Kasumi-1 (cell line): ENCODE results near the gene RNPEPL1.
A peak's percentile ranks its signal among the peaks of the same experiment; 100 is the strongest.

Experiments used
- DNase-seq, 2 experiments: peaks; one replicate each; lab custom pipeline; 2025; lab: John Stamatoyannopoulos, UW

Gene RNPEPL1

DNA sequence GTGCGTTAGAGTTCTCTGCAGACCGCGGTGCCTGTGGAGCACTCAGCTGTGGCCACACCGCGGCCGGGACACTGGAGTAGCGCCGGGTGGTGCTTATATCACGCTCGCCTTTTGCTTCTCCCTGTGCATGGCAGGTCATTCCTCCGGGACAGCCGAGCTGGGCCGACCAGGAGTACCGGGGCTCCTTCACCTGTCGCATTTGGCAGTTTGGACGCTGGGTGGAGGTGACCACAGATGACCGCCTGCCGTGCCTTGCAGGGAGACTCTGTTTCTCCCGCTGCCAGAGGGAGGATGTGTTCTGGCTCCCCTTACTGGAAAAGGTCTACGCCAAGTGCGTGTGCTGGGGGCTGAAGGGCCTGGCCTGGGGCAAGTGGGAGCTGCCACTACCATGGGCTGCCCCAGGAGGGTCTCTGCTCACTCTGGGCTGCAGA, 22.4 kb downstream of the RNPEPL1 start:
- no peak for DNase-seq

GRCh38 chr2:240591226-240591625, 22.9 kb downstream of the RNPEPL1 start:
- DNase-seq = no peak

GRCh38 chr2:240591784-240592183, 23.5 kb downstream of the RNPEPL1 start:
- no peak for DNase-seq

- DNase-seq = no peak
These were observed 24.9 kb downstream of the RNPEPL1 start for GRCh38 chr2:240593026-240593702.

DNA sequence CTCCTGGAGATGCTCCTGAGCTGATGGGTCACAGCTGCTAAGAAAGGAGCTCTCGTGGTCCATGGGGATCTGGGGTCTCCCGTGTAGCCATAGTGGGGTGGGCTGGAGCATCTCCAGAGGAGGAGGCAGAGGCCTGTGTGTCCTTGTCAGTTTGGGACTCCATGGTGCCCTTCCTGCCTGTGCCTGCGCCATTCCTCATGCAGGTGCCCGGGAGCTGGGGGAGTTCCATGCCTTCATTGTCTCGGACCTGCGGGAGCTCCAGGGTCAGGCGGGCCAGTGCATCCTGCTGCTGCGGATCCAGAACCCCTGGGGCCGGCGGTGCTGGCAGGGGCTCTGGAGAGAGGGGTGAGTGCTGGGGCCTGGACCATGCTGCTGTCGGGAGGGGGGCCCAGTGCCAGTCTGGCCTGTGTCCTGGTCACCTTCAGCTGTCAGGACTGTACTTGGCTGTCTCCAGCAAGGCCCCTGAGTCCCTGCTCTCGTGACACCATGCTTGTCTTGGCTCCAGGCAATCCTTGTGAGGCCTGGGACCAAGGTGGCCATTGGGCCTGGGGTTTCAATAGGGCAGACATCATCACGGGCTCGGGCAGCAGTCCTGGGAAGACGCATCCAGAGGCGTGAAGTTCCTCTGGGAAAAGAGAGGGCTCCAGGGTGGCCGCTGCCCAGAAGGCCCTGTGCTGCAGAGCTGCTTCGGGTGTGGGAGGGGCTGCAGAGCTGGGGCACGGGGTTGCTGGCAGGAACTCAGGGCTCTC, 25.6 kb downstream of the RNPEPL1 start:
- no peak for DNase-seq

- DNase-seq = no peak
These were observed 26.5 kb downstream of the RNPEPL1 start for GRCh38 chr2:240594511-240595380.

DNA sequence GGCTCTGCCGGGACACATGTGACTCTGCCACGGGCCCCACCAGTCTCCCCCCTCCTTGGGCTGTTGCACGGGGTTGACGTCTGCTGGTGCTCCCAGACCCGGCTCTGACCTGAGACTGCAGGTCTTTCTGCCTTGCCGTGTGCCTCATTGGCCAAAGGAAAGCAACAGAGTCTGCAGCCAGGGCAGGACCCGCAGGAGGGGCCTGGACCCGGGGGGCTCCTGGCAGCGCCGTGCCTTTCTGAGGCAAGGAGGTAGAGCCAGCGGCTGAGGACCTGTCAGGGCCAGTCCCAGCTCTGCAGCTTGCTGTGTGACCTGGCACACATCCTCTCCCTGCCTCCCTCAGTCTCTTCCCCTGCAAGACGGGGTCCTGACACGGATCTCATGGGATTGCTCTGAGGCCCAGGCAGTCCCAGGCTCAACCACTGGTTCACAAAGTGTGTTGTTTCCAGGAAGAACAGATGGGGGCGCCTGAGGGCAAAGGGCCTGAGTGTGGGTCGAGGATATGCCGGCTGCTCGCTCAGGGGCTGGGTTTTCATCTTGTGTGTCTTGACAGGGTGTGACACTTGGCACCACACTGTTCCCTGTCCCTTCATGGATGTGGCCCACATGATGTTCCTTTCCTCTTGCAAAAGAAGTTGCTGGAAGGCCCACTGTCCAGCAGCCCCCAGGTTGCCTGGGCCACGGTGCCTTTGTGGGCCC, 27.2 kb downstream of the RNPEPL1 start:
- peak; percentile 13 to 22 for DNase-seq

DNA sequence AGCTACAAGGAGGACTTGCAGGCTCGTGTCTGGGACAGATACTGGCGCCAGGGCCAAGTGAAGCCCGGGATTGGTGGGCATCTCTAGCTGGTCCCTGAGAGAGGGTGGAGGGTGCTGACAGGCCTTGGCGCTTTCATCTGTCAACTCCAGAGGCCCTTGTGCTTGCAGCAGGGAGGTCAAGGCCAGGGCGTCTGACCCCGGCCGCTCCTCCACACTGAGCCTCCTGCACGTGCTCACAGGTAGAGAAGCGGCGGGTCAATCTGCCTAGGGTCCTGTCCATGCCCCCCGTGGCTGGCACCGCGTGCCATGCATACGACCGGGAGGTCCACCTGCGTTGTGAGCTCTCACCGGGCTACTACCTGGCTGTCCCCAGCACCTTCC, 27.8 kb downstream of the RNPEPL1 start:
- no peak for DNase-seq

DNA sequence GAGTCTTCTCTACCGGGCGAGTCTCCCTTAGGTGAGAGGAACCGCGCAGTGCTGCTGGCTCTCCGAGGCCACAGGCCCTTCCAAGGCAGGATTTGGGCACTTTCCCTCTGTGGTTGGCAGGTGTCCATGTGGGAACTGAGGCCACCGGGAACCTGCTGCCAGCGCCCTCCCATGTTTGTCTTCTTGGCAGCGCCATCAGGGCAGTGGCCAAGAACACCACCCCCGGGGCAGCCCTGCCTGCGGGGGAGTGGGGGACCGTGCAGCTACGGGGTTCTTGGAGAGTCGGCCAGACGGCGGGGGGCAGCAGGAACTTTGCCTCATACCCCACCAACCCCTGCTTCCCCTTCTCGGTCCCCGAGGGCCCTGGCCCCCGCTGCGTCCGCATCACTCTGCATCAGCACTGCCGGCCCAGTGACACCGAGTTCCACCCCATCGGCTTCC, 28.2 kb downstream of the RNPEPL1 start:
- DNase-seq = no peak

DNA sequence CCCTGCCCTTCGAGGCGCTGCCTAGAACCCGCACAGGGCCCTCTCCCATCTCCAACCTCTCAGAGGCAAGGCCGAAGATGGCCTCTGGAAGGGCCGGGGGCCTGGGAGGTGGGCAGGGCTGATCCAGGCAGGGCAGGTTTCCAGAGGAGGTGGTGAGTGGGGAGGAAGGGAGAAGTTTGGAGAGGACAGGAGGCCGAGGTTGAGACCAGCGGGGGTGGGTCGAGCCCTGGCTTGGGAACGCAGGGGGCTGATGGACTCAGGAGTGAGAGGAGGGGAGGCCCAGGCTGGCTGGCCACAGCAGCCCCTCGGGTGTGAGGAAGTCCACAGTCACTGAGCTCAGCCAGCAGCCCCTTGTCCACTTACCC, 28.8 kb downstream of the RNPEPL1 start:
- DNase-seq = no peak

GRCh38 chr2:240597419-240598181, 29.3 kb downstream of the RNPEPL1 start:
- DNase-seq = no peak

DNA sequence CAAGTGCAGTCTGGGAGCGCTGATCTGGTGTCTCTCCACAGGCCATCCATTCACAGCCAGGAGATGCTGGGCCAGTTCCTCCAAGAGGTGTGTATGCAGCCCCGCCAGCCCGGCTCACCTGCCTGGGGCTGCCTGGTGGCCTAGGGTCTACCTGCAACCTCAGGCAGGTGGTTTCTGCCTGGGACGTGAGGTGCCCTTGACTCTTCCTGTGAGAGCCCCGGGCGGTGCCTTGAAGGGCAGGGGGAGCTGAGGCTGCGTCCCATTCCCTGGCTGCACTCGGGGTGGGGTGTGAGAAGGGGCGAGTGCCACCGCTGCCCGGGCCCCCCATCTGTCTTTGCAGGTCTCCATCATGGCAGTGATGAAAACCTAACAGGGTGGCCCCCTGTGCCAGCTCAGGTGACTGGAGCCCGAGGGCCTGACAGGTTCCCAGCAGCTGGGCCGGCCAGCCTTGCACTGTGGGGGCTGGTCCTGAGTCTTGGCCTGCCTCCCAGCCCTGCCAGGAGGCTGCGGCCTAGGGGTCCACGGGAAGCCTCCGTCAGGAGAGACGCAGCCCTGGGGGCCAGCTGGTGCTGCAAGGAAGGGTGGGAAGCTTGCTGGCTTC, 30.1 kb downstream of the RNPEPL1 start:
- no peak for DNase-seq

DNA sequence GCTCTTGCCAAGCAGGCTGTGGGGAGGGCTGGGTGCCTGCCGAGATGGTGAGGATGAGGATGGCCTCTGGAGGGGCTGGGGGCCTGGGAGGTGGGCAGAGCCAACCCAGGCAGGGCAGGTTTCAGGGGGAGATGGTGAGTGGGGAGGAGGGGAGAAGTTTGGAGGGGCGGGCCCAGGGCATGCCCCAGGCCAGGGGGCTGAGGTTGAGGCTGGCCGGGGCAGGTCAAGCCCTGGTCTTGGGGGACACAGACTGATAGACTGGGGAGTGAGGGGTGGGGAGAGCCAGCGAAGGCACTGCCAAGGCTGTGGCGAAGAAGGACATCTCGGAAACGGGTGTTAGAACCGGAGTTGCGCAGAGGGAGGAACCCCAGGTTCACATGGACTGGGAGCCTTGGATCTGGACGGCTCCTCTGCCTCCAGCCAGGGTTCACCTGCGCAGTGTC, 30.9 kb downstream of the RNPEPL1 start:
- no peak for DNase-seq

DNA sequence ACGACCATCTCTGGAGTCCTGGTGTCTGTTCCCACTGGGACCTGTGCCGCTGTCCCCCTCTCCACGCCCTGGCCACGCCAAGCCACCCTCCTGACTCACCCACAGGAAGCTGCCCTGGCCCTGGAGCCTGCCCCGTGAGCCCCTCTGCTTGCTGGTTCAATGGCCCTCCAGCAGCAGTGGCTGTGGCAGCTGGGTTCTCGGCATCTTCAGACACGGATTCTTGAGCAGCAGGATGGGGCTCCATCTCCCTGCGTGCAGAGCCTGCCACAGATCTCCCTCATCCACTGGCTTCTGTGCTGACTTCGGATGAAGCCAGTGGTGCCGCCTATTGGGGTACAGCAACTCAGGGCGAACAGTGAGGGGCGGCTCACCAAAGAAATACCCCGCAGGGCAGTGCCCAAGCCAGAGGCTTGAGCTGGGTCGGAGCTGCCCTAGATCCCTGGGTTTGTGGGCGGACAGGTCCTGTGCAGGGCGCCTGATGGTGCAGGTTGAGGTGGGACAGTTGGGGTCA, 32.2 kb downstream of the RNPEPL1 start:
- DNase-seq = no peak

GRCh38 chr2:240601061-240601830, 33.0 kb downstream of the RNPEPL1 start:
- no peak for DNase-seq

DNA sequence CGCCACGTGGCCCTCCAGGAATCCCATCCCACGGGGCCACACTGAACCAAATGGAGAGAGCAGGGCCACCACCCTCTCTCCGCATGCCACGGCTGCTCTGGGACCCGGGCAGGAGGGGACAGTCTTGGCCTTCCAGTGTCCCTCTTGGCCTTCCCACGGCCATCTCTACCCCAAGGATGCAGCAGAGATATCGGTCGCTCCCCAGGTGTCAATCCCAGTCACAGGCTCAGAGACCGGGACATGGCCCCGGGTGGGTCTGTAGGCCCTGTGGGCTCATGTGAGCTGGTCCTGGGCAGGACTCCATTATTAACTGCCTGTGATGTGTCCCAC, 33.5 kb downstream of the RNPEPL1 start:
- no peak for DNase-seq

DNA sequence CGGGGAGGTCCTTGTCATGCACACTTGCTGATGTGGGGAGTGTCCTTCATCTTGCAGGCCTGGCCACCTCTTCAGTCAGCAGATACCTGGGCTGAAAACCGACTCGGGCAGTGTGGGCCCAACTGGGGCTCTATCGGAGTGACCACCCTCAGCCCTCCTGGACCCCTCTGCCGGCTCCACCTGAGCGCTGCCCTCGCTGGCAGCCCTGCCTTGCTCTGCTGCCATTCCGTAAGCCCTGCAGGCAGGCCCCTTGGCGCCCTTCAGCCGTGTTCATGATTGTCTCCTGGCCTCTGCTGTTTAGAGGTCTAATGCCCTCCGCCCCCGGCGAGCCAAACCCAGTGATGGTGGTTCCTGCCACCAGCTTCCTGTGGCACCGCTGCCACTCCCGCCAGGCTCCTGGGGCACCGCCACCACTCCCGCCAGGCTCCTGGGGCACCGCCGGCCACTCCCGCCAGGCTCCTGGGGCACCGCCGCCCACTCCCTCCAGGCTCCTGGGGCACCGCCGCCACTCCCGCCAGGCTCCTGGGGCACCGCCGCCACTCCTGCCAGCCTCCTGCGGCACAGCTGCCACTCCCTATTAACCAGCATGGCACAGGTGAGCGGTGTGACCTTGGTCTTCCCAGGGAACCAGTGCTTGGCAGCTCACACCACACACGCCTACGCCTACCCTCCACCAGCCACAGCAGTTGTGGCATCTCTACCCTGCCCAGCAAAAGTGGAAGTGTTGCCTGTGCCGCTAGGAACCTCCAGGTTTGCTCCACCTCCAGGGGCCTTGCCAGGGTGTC, 34.2 kb downstream of the RNPEPL1 start:
- no peak for DNase-seq

GRCh38 chr2:240603081-240603835, 35.0 kb downstream of the RNPEPL1 start:
- no peak for DNase-seq
